ENCODE data around the gene LILRA5. TPM values are rescaled to one million over a fixed set of nuclear protein-coding genes. Genes with fewer than 3 reads are reported as not detected.

The LILRA5 gene
- total RNA-seq, 1 donor from 2014 or later, result 2.9 TPM

GRCh38 chr19:54337858-54338230 lies 24.9 kb upstream of the LILRA5 start:
- intact Hi-C loops (cut with DNase I), result no loop called here

GRCh38 chr19:54336893-54337857 lies 24.2 kb upstream of the LILRA5 start:
- Histone ChIP-seq H3K27ac (no peak overlapping the region), H3K27me3 (no peaks in the 10 kb centered on the region), H3K36me3 (no peaks in the 10 kb centered on the region), H3K9me3 (no peaks in the 10 kb centered on the region), H3K4me3 (no peak overlapping the region), H3K4me1 (no peaks in the 10 kb centered on the region)
- intact Hi-C loops (cut with DNase I), result no loop called here
- TF ChIP-seq POLR2AphosphoS5 (IDR thresholded peaks at IDR 0.05; ENCODE audit: insufficient read depth in 1 of 2, low read depth in 1 of 2), result no peak
- TF ChIP-seq CTCF (IDR thresholded peaks at IDR 0.05), result no peak
- no peak for TF ChIP-seq POLR2A (IDR thresholded peaks at IDR 0.05)
- DNase-seq (ENCODE audit: extremely low spot score in 2 of 2), result peak in 1 of 2 donors; percentile 93

More at GRCh38 chr19:54337858-54338230, 24.9 kb upstream of the LILRA5 start:
- DNase-seq (ENCODE audit: extremely low spot score in 2 of 2), result no peak
- Histone ChIP-seq H3K27ac (no peak overlapping the region), H3K36me3 (no peaks in the 10 kb centered on the region), H3K4me1 (no peaks in the 10 kb centered on the region), H3K27me3 (no peaks in the 10 kb centered on the region), H3K4me3 (no peak overlapping the region), H3K9me3 (no peaks in the 10 kb centered on the region)
- TF ChIP-seq CTCF (IDR thresholded peaks at IDR 0.05) (no peak), POLR2A (IDR thresholded peaks at IDR 0.05) (no peak), POLR2AphosphoS5 (IDR thresholded peaks at IDR 0.05; ENCODE audit: insufficient read depth in 1 of 2, low read depth in 1 of 2) (no peak)

GRCh38 chr19:54335979-54336892 lies 23.3 kb upstream of the LILRA5 start:
- H3K4me3 ChIP-seq, result no peak overlapping the region
- no peaks in the 10 kb centered on the region for H3K36me3 ChIP-seq
- TF ChIP-seq CTCF (IDR thresholded peaks at IDR 0.05), result no peak
- no peak for TF ChIP-seq POLR2AphosphoS5 (IDR thresholded peaks at IDR 0.05; ENCODE audit: insufficient read depth in 1 of 2, low read depth in 1 of 2)
- TF ChIP-seq POLR2A (IDR thresholded peaks at IDR 0.05), result no peak
- H3K4me1 ChIP-seq, result no peaks in the 10 kb centered on the region
- DNase-seq (ENCODE audit: extremely low spot score in 2 of 2), result no peak
- H3K27me3 ChIP-seq, result no peaks in the 10 kb centered on the region
- H3K9me3 ChIP-seq, result no peaks in the 10 kb centered on the region
- intact Hi-C loops (cut with DNase I), result no loop called here
- H3K27ac ChIP-seq, result no peak overlapping the region

DNA sequence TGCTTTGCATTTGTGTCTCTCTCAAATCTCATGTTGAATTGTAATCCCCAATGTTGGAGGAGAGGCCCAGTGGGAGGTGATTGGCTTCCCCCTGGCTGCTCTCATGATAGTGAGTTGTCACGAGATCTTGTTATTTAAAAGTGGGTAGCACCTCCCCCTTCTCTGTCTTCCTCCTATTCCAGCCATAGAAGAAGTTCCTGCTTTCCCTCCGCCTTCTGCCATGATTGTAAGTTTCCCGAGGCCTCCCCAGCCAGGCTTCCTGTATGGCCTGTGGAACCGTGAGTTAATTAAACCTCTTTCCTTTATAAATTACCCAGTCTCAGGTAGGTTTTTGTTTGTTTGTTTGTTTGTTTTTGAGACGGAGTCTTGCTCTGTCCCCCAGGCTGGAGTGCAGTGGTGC lies 22.2 kb upstream of the LILRA5 start:
- H3K4me3 ChIP-seq, result no peak overlapping the region
- no peak overlapping the region for H3K27ac ChIP-seq
- no peaks in the 10 kb centered on the region for H3K27me3 ChIP-seq
- no peaks in the 10 kb centered on the region for H3K9me3 ChIP-seq
- DNase-seq (ENCODE audit: extremely low spot score in 2 of 2), result no peak
- TF ChIP-seq CTCF (IDR thresholded peaks at IDR 0.05) (no peak), POLR2AphosphoS5 (IDR thresholded peaks at IDR 0.05; ENCODE audit: insufficient read depth in 1 of 2, low read depth in 1 of 2) (no peak), POLR2A (IDR thresholded peaks at IDR 0.05) (no peak)
- intact Hi-C loops (cut with DNase I), result no loop called here
- H3K4me1 ChIP-seq, result no peaks in the 10 kb centered on the region
- H3K36me3 ChIP-seq, result no peaks in the 10 kb centered on the region

Measured in vagina (tissue), 2 donors.